HG02610 (cell line): ENCODE measurements around the gene OR3A1.
"Not testable (repeated sequence)": the region's sequence is repeated elsewhere in the genome, so short reads cannot be mapped to it uniquely, and the experiment has no call there.

Source experiments
- ATAC-seq: cut with Tn5 transposase; IDR thresholded peaks from one replicate; pipeline ENCODE4 v1.9.1; 2021; ENCODE audit warnings: mild to moderate bottlenecking, moderate library complexity; ENCODE audit not compliant: unreplicated experiment

The OR3A1 gene, protein sequence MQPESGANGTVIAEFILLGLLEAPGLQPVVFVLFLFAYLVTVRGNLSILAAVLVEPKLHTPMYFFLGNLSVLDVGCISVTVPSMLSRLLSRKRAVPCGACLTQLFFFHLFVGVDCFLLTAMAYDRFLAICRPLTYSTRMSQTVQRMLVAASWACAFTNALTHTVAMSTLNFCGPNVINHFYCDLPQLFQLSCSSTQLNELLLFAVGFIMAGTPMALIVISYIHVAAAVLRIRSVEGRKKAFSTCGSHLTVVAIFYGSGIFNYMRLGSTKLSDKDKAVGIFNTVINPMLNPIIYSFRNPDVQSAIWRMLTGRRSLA

GRCh38 chr17:3298260-3298659 is at the start of gene OR3A1:
Gene OR3A1 (minus strand): TSS chr17:3298360. CDS start chr17:3292582, 5,778 bp downstream.
- ATAC-seq: no peak

DNA sequence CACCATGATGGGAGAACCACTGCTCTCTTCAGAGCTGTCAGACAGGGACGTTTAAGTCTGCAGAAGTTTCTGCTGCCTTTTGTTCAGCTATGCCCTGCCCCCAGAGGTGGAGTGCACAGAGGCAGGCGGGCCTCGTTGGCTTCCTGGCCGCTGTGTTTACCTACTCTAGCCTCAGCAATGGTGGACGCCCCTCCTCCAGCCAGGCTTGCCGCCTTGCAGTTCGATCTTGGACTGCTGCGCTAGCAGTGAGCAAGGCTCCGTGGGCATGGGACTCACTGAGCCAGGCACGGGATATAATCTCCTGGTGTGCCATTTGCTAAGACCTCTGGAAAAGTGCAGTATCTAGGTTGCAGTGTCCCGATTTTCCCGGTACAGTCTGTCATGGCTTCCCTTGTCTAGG is 44.6 kb upstream of the OR3A1 start:
- ATAC-seq: not testable (repeated sequence)

- no peak for ATAC-seq
These were observed 37.7 kb upstream of the OR3A1 start for GRCh38 chr17:3335876-3336275.

GRCh38 chr17:3318336-3318735 is 20.2 kb upstream of the OR3A1 start:
- ATAC-seq: no peak

DNA sequence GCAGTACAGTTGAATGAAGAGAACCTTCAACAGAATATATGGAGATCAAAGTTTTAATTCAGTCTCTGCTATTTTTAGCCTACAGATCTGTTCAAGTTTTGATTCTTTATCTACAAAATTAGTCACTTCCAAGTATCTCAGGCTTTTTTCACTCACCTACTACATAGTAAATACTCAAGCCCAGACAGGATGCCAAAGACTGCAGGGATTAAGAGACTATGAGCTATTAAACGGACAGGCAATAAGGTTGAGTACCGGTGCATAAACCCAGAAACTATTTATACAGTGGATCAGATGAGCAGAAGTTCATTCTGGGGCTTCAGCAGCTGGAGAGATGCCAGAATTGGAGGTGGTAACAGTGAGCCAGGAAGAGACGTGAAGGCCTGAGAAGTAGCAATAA is 18.7 kb upstream of the OR3A1 start:
- no peak for ATAC-seq

DNA sequence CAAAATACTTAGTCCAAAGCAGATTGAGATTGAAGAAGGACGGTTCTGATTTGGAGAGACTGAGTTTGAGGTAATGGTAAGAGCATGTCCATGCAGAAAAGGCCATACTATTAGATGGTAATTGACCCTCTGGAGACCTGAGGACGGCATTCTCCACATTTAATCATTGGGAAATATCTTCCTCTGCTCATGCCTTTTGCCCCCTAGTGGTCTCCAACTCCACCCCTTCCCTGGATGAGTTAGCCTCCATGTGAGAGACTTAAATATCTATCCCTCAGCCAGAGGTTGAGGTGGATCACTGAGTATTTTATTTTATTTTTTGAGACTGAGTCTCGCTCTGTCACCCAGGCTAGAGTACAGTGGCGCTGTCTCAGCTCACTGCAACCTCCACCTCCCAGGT is 10.4 kb upstream of the OR3A1 start:
- ATAC-seq: no peak

- ATAC-seq: no peak
These were observed 2.5 kb downstream of the OR3A1 start for GRCh38 chr17:3295632-3296031.

DNA sequence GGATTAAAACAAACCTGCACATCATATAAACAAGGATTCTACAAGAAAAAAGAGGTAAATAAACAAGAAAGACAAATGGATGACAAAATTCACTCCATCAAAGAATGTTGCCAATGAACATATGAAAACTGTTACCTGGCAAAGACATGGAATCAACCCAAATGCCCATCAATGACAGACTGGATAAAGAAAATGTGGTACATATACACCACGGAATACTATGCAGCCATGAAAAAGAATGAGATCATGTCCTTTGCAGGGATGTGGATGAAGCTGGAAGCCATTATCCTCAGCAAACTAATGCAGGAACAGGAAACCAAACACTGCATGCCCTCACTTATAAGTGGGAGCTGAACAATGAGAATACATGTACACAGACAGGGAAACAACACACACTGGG is 4.6 kb downstream of the OR3A1 start:
- not testable (repeated sequence) for ATAC-seq

DNA sequence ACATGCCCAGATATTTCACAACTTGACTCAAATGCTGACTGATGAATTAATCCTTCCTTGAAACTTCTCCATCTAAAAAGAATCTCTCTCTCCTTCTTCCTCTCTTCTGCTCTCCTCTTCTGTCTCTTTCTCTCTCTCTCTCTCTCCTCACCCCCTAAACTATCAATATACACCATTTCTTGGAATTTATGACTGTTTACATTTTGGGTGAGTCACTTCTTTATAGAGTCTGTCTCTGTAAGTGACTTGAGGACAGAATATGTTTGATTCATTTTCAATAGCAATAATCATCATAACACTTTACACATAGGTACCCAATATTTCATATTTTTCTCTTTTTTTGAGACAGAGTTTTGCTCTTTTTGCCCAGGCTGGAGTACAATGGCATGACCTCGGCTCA is 15.3 kb downstream of the OR3A1 start:
- no peak for ATAC-seq

DNA sequence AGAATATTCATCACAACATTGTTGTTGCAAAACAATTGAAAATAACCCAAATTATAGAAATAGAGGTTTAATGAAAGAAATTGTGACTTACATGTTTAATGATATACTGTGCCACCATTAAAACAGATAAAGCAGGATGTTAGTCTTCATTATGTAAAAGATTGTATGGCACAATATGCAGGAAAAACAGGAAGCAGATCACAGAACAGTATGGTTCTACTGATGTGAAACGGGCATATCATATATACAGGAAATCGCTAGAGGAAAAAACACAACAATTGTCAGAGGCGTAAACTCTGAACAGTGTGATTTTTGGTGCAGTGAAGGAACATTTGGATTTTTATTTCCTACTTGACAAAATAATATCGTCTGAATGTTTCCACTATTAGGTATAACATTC is 22.0 kb downstream of the OR3A1 start:
- no peak for ATAC-seq

GRCh38 chr17:3271072-3271848 is 26.9 kb downstream of the OR3A1 start:
- ATAC-seq: no peak

DNA sequence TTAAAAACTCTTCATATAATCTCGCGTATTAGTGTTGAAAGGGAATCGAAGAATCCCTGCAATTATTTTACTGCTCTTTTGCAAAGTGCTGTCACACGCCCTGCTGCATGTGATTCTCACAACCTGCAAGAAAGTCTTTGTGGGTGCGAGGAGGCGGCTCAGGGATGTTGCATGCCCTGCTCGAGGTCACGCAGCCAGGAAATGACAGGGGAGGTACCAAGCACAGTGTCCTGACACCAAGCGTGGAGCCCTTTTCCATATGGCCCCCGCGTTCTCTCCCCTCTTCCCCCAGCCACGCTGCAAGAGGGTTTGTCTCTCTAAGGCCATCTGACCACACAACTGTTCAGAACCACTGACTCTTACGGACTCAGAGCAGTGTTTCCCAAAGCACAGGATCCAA is 37.6 kb downstream of the OR3A1 start:
- no peak for ATAC-seq

GRCh38 chr17:3260163-3260562 is 38.0 kb downstream of the OR3A1 start:
- ATAC-seq: no peak

- no peak for ATAC-seq
These were observed 41.6 kb downstream of the OR3A1 start for GRCh38 chr17:3256575-3256974.

DNA sequence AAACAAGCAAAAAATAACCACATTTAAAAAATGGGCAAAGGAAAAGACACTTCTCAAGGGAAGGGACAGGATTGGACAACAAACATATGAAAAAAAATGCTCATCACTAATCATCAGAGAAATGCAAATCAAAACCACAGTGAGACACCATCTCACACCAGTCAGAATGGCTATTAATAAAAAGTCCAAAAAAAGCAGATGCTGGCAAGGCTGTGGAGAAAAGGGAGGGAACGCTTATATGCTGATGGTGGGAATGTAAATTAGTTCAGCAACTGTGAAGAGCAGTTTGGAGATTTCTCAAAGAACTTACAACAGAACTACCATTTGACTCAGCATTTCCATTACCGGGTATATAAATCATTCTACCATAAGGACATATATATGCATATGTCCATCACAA is 49.1 kb downstream of the OR3A1 start:
- ATAC-seq: not testable (repeated sequence)

DNA sequence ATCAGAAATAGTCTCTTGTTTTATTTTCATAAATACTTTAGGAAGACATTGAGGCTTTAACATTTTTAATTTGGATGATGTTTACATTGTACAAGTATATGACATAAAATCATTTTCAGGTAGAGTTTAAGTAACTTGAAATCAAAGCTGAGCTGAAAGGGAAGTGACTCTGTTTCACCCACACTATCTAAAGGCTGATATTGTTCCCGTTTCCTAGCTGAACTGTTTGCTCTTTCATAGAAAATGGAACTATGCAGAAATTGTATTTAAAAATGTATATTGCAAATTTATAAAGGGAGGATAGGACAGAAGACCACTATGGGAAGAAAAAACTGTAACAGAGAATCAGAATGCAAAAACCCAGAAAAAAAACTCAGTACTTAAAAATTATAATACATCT is 53.3 kb downstream of the OR3A1 start:
- ATAC-seq: not testable (repeated sequence)

- ATAC-seq: not testable (repeated sequence)
These were observed 57.1 kb downstream of the OR3A1 start for GRCh38 chr17:3241044-3241443.
